H1 (cell line): Measurements from ENCODE around the gene LCP1. TPM values are rescaled to one million over a fixed set of nuclear protein-coding genes. Genes with fewer than 3 reads are reported as not detected.

ENCODE experiments used
- POU5F1 ChIP-seq: IDR thresholded peaks from 2 replicates; pipeline ENCODE4 v1.6.1; 2011; ENCODE audit warnings: low read depth, mild to moderate bottlenecking, low read length, moderate library complexity
- polyA plus RNA-seq, 7 experiments: library from polyadenylated mRNA; depleted of rRNA in 3 of 7; stranded (reverse) in 5 of 7; unstranded in 2 of 7; fragments of >200 nt in 5 of 7; fragments of 200-250 nt in 2 of 7; gene quantifications; 1 replicate in 5 of 7; 2 replicates in 1 of 7; 4 replicates in 1 of 7; pipeline versions ENCODE4 v1.2.1 to v1.2.3, GENCODE V29; 2011 to 2013; ENCODE audit warnings: missing spikeins in 2 of 7, mixed read lengths in 2 of 7
- total RNA-seq: library from RNA; stranded (reverse); fragmentation: NEBNext Ultra II Directional; extraction: Animal tissue kit (Norgen Biotek cat#: 25700); gene quantifications from 2 replicates; pipeline ENCODE4 v1.2.1, GENCODE V29; 2021

LCP1 gene
- total and polyA plus RNA-seq, 2 of the 8 experiments (the other 6 are each of a cell fraction or from before 2014, with no cell fraction given), result 0.65 to 4.3 TPM

GRCh38 chr13:46160065-46160464 lies 21.9 kb downstream of the LCP1 start (continued):
- TF ChIP-seq POU5F1, result no peak
